Measurements from ENCODE around the gene KRTCAP2.

KRTCAP2 gene

GRCh38 chr1:155145491-155145890, 27.6 kb downstream of the KRTCAP2 start:
- H3K9ac ChIP-seq (ENCODE audit: low read depth in 1 of 2, low read length in 2 of 2): no peak overlapping the region

GRCh38 chr1:155141749-155142148, 31.4 kb downstream of the KRTCAP2 start:
- no peak overlapping the region for H3K9ac ChIP-seq (ENCODE audit: low read depth in 1 of 2, low read length in 2 of 2)
- no peak overlapping the region for H3K4me3 ChIP-seq (ENCODE audit: low read length in 2 of 2)

More at GRCh38 chr1:155145491-155145890, 27.6 kb downstream of the KRTCAP2 start:
- Histone ChIP-seq H3K27ac (ENCODE audit: low read depth in 2 of 2, low read length in 2 of 2) (no peak overlapping the region), H3K4me1 (ENCODE audit: control insufficient read depth in 2 of 2, insufficient read depth in 2 of 2, low read length in 2 of 2) (peaks cover 0 to 3% of the 10 kb centered on the region in 2 donors), H3K9me3 (ENCODE audit: control insufficient read depth in 2 of 2, low read length in 2 of 2) (no peaks in the 10 kb centered on the region), H3K4me3 (ENCODE audit: low read length in 2 of 2) (no peak overlapping the region), H3K36me3 (ENCODE audit: control insufficient read depth in 2 of 2, insufficient read depth in 2 of 2, low read length in 2 of 2) (no peaks in the 10 kb centered on the region), H3K27me3 (ENCODE audit: control insufficient read depth in 2 of 2, insufficient read depth in 2 of 2, low read length in 2 of 2) (no peaks in the 10 kb centered on the region)

GRCh38 chr1:155140630-155140953, 32.5 kb downstream of the KRTCAP2 start:
- no peaks in the 10 kb centered on the region for H3K9me3 ChIP-seq (ENCODE audit: control insufficient read depth in 2 of 2, low read length in 2 of 2)
- peak overlapping the region; percentile 99 for H3K4me3 ChIP-seq (ENCODE audit: low read length in 2 of 2)
- H3K27ac ChIP-seq (ENCODE audit: low read depth in 2 of 2, low read length in 2 of 2): peak overlapping the region in 1 of 2 donors; percentile 92
- H3K36me3 ChIP-seq (ENCODE audit: control insufficient read depth in 2 of 2, insufficient read depth in 2 of 2, low read length in 2 of 2): peaks cover 0 to 3% of the 10 kb centered on the region in 2 donors
- peak overlapping the region in 1 of 2 donors; percentile 99 for H3K9ac ChIP-seq (ENCODE audit: low read depth in 1 of 2, low read length in 2 of 2)
- H3K4me1 ChIP-seq (ENCODE audit: control insufficient read depth in 2 of 2, insufficient read depth in 2 of 2, low read length in 2 of 2): peaks cover 16 to 32% of the 10 kb centered on the region in 2 donors
- H3K27me3 ChIP-seq (ENCODE audit: control insufficient read depth in 2 of 2, insufficient read depth in 2 of 2, low read length in 2 of 2): no peaks in the 10 kb centered on the region

More at GRCh38 chr1:155141749-155142148, 31.4 kb downstream of the KRTCAP2 start:
- H3K4me1 ChIP-seq (ENCODE audit: control insufficient read depth in 2 of 2, insufficient read depth in 2 of 2, low read length in 2 of 2): peaks cover 14 to 30% of the 10 kb centered on the region in 2 donors
- no peak overlapping the region for H3K27ac ChIP-seq (ENCODE audit: low read depth in 2 of 2, low read length in 2 of 2)
- no peaks in the 10 kb centered on the region for H3K27me3 ChIP-seq (ENCODE audit: control insufficient read depth in 2 of 2, insufficient read depth in 2 of 2, low read length in 2 of 2)
- no peaks in the 10 kb centered on the region for H3K9me3 ChIP-seq (ENCODE audit: control insufficient read depth in 2 of 2, low read length in 2 of 2)
- peaks cover 0 to 3% of the 10 kb centered on the region in 2 donors for H3K36me3 ChIP-seq (ENCODE audit: control insufficient read depth in 2 of 2, insufficient read depth in 2 of 2, low read length in 2 of 2)

GRCh38 chr1:155139895-155140629, 33.0 kb downstream of the KRTCAP2 start, which contains the start of gene DPM3:
TSS of gene DPM3 (minus strand) at chr1:155140531. CDS start at chr1:155140240, 291 bp downstream.
- H3K4me1 ChIP-seq (ENCODE audit: control insufficient read depth in 2 of 2, insufficient read depth in 2 of 2, low read length in 2 of 2): peaks cover 18 to 36% of the 10 kb centered on the region in 2 donors

GRCh38 chr1:155137154-155137949, 35.8 kb downstream of the KRTCAP2 start:
- no peaks in the 10 kb centered on the region for H3K27me3 ChIP-seq (ENCODE audit: control insufficient read depth in 2 of 2, insufficient read depth in 2 of 2, low read length in 2 of 2)
- peaks cover 16 to 17% of the 10 kb centered on the region in 2 donors for H3K36me3 ChIP-seq (ENCODE audit: control insufficient read depth in 2 of 2, insufficient read depth in 2 of 2, low read length in 2 of 2)
- H3K4me1 ChIP-seq (ENCODE audit: control insufficient read depth in 2 of 2, insufficient read depth in 2 of 2, low read length in 2 of 2): peaks cover 36 to 57% of the 10 kb centered on the region in 2 donors
- peak overlapping the region; percentile 97 to 100 for H3K27ac ChIP-seq (ENCODE audit: low read depth in 2 of 2, low read length in 2 of 2)
- no peaks in the 10 kb centered on the region for H3K9me3 ChIP-seq (ENCODE audit: control insufficient read depth in 2 of 2, low read length in 2 of 2)
- peak overlapping the region; percentile 46 to 51 for H3K4me3 ChIP-seq (ENCODE audit: low read length in 2 of 2)
- H3K9ac ChIP-seq (ENCODE audit: low read depth in 1 of 2, low read length in 2 of 2): peak overlapping the region; percentile 7 to 96

More at GRCh38 chr1:155139895-155140629, 33.0 kb downstream of the KRTCAP2 start, which contains the start of gene DPM3:
- Histone ChIP-seq H3K9ac (ENCODE audit: low read depth in 1 of 2, low read length in 2 of 2) (peak within 1 kb of the TSS; percentile 93 to 99), H3K36me3 (ENCODE audit: control insufficient read depth in 2 of 2, insufficient read depth in 2 of 2, low read length in 2 of 2) (peaks cover 0 to 3% of the 10 kb centered on the region in 2 donors), H3K4me3 (ENCODE audit: low read length in 2 of 2) (peak within 1 kb of the TSS; percentile 99), H3K27me3 (ENCODE audit: control insufficient read depth in 2 of 2, insufficient read depth in 2 of 2, low read length in 2 of 2) (no peaks in the 10 kb centered on the region), H3K27ac (ENCODE audit: low read depth in 2 of 2, low read length in 2 of 2) (peak within 1 kb of the TSS; percentile 92 to 94), H3K9me3 (ENCODE audit: control insufficient read depth in 2 of 2, low read length in 2 of 2) (no peaks in the 10 kb centered on the region)

- H3K27me3 ChIP-seq (ENCODE audit: control insufficient read depth in 2 of 2, insufficient read depth in 2 of 2, low read length in 2 of 2): no peaks in the 10 kb centered on the region
- peak overlapping the region; percentile 97 to 100 for H3K27ac ChIP-seq (ENCODE audit: low read depth in 2 of 2, low read length in 2 of 2)
- H3K9ac ChIP-seq (ENCODE audit: low read depth in 1 of 2, low read length in 2 of 2): peak overlapping the region; percentile 7 to 96
- H3K4me3 ChIP-seq (ENCODE audit: low read length in 2 of 2): peak overlapping the region; percentile 46 to 51
- peaks cover 36 to 59% of the 10 kb centered on the region in 2 donors for H3K4me1 ChIP-seq (ENCODE audit: control insufficient read depth in 2 of 2, insufficient read depth in 2 of 2, low read length in 2 of 2)
- peaks cover 18% of the 10 kb centered on the region in 2 donors for H3K36me3 ChIP-seq (ENCODE audit: control insufficient read depth in 2 of 2, insufficient read depth in 2 of 2, low read length in 2 of 2)
- H3K9me3 ChIP-seq (ENCODE audit: control insufficient read depth in 2 of 2, low read length in 2 of 2): no peaks in the 10 kb centered on the region
Measured at GRCh38 chr1:155136748-155137147, 36.4 kb downstream of the KRTCAP2 start.

- Histone ChIP-seq H3K36me3 (ENCODE audit: control insufficient read depth in 2 of 2, insufficient read depth in 2 of 2, low read length in 2 of 2) (peaks cover 25 to 28% of the 10 kb centered on the region in 2 donors), H3K9ac (ENCODE audit: low read depth in 1 of 2, low read length in 2 of 2) (peak within 1 kb of the TSS; percentile 94 to 96), H3K9me3 (ENCODE audit: control insufficient read depth in 2 of 2, low read length in 2 of 2) (no peaks in the 10 kb centered on the region), H3K27me3 (ENCODE audit: control insufficient read depth in 2 of 2, insufficient read depth in 2 of 2, low read length in 2 of 2) (no peaks in the 10 kb centered on the region), H3K27ac (ENCODE audit: low read depth in 2 of 2, low read length in 2 of 2) (peak within 1 kb of the TSS; percentile 97 to 100), H3K4me3 (ENCODE audit: low read length in 2 of 2) (peak within 1 kb of the TSS; percentile 86 to 97), H3K4me1 (ENCODE audit: control insufficient read depth in 2 of 2, insufficient read depth in 2 of 2, low read length in 2 of 2) (peaks cover 36 to 69% of the 10 kb centered on the region in 2 donors)
Measured at GRCh38 chr1:155135415-155136028, 37.6 kb downstream of the KRTCAP2 start, which contains the start of gene SLC50A1. TSS of gene SLC50A1 (plus strand) at chr1:155135852. CDS start at chr1:155135912, 60 bp downstream.

GRCh38 chr1:155134880-155135414, 38.2 kb downstream of the KRTCAP2 start:
- Histone ChIP-seq H3K4me3 (ENCODE audit: low read length in 2 of 2) (peak overlapping the region; percentile 86 to 97), H3K27me3 (ENCODE audit: control insufficient read depth in 2 of 2, insufficient read depth in 2 of 2, low read length in 2 of 2) (no peaks in the 10 kb centered on the region), H3K4me1 (ENCODE audit: control insufficient read depth in 2 of 2, insufficient read depth in 2 of 2, low read length in 2 of 2) (peaks cover 39 to 71% of the 10 kb centered on the region in 2 donors)

GRCh38 chr1:155134322-155134721, 38.8 kb downstream of the KRTCAP2 start:
- no peaks in the 10 kb centered on the region for H3K27me3 ChIP-seq (ENCODE audit: control insufficient read depth in 2 of 2, insufficient read depth in 2 of 2, low read length in 2 of 2)
- peak overlapping the region; percentile 97 to 100 for H3K27ac ChIP-seq (ENCODE audit: low read depth in 2 of 2, low read length in 2 of 2)
- H3K9ac ChIP-seq (ENCODE audit: low read depth in 1 of 2, low read length in 2 of 2): peak overlapping the region; percentile 65 to 96
- H3K9me3 ChIP-seq (ENCODE audit: control insufficient read depth in 2 of 2, low read length in 2 of 2): no peaks in the 10 kb centered on the region
- peaks cover 25 to 28% of the 10 kb centered on the region in 2 donors for H3K36me3 ChIP-seq (ENCODE audit: control insufficient read depth in 2 of 2, insufficient read depth in 2 of 2, low read length in 2 of 2)
- peak overlapping the region in 1 of 2 donors; percentile 86 for H3K4me3 ChIP-seq (ENCODE audit: low read length in 2 of 2)
- peaks cover 44 to 71% of the 10 kb centered on the region in 2 donors for H3K4me1 ChIP-seq (ENCODE audit: control insufficient read depth in 2 of 2, insufficient read depth in 2 of 2, low read length in 2 of 2)

More at GRCh38 chr1:155134880-155135414, 38.2 kb downstream of the KRTCAP2 start:
- peaks cover 25 to 28% of the 10 kb centered on the region in 2 donors for H3K36me3 ChIP-seq (ENCODE audit: control insufficient read depth in 2 of 2, insufficient read depth in 2 of 2, low read length in 2 of 2)
- H3K9ac ChIP-seq (ENCODE audit: low read depth in 1 of 2, low read length in 2 of 2): peak overlapping the region; percentile 94 to 96
- H3K27ac ChIP-seq (ENCODE audit: low read depth in 2 of 2, low read length in 2 of 2): peak overlapping the region; percentile 97 to 100
- H3K9me3 ChIP-seq (ENCODE audit: control insufficient read depth in 2 of 2, low read length in 2 of 2): no peaks in the 10 kb centered on the region

Data from mucosa of rectum (tissue), 2 donors.